Vagina (tissue), 2 donors: ENCODE results near the gene ARSG. TPM values are rescaled to one million over a fixed set of nuclear protein-coding genes. Genes with fewer than 3 reads are reported as not detected.

ENCODE experiments used
- DNase-seq, 2 donors: peaks; one replicate each; pipeline ENCODE4 v3.0.0-alpha.2; 2017; ENCODE audit errors: extremely low spot score in 2 of 2
- H3K27ac ChIP-seq: fragments of 200-600 bp; sonication (generic); one replicate; pipeline ENCODE4 v1.5.1; 2019
- H3K27me3 ChIP-seq: fragments of 200-600 bp; sonication (generic); one replicate; pipeline ENCODE4 v1.5.1; 2019
- H3K36me3 ChIP-seq, 2 donors: fragments of 200-600 bp; sonication (generic); one replicate each; pipeline ENCODE4 v1.5.1; 2017 to 2019
- H3K4me1 ChIP-seq: fragments of 200-600 bp; sonication (generic); one replicate; pipeline ENCODE4 v1.5.1; 2019
- H3K4me3 ChIP-seq, 2 donors: fragments of 200-600 bp; sonication (generic); 1 replicate in 1 of 2; 2 replicates in 1 of 2; pipeline ENCODE4 v1.5.1; 2016 to 2019
- H3K9me3 ChIP-seq: fragments of 200-600 bp; sonication (generic); one replicate; pipeline ENCODE4 v1.5.1; 2019
- POLR2A ChIP-seq, 2 donors: fragments of 450-650 bp; IDR thresholded peaks; one replicate each; pipeline ENCODE4 v1.6.1; 2017; ENCODE audit warnings: antibody characterized with exemption in 2 of 2, mild to moderate bottlenecking in 2 of 2, moderate library complexity in 2 of 2
- POLR2AphosphoS5 ChIP-seq, 2 donors: sonication (generic); formaldehyde crosslinking; IDR thresholded peaks; one replicate each; pipeline ENCODE4 v1.9.0; 2017; ENCODE audit warnings: antibody characterized with exemption in 2 of 2, mild to moderate bottlenecking in 2 of 2, low read depth in 1 of 2; ENCODE audit not compliant: insufficient read depth in 1 of 2
- intact Hi-C: fragments of 100-400 bp; cut with DNase I; formaldehyde crosslinking; loops from one replicate; pipeline ENCODE4 v1.15.1; 2023
- total RNA-seq: library from RNA; depleted of rRNA; stranded (reverse); fragments of >200 nt; gene quantifications from one replicate; pipeline ENCODE4 v1.2.3, GENCODE V29; 2016
- TF ChIP-seq, protein P1 (sequence below), 3 experiments: fragments of 450-650 bp in 2 of 3; fragments of 200-600 bp in 1 of 3; sonication (generic) in 1 of 3; IDR thresholded peaks; one replicate each; pipeline ENCODE4 v1.5.1; 2017 to 2019; ENCODE audit warnings: antibody characterized with exemption in 3 of 3, mild to moderate bottlenecking in 2 of 3, moderate library complexity in 2 of 3

The ARSG gene
- total RNA-seq, 1 donor from 2014 or later = 8.1 TPM

DNA sequence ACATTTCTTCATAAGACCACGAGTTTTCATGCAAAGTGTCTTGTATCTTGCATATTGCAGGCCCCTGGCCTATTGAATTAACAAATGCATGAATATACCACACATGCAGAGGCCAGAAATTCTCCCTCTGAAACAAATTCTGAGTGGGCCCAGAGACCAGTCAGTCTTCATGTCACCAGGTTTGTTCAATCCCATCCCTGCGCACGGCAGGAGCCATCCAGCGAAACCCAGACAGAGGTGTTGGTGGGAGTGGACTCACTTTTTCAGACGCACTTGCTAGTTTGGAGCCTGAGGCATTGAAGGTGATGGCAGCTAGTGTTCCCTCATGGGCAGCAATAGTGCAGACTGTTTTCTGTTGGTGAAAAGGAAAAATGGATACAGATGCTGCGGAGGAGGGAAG lies 144.1 kb downstream of the ARSG start:
- H3K4me1 ChIP-seq = peaks cover 16% of the 10 kb centered on the region
- H3K27ac ChIP-seq = no peak overlapping the region
- H3K27me3 ChIP-seq = no peaks in the 10 kb centered on the region
- TF ChIP-seq, protein P1, sequence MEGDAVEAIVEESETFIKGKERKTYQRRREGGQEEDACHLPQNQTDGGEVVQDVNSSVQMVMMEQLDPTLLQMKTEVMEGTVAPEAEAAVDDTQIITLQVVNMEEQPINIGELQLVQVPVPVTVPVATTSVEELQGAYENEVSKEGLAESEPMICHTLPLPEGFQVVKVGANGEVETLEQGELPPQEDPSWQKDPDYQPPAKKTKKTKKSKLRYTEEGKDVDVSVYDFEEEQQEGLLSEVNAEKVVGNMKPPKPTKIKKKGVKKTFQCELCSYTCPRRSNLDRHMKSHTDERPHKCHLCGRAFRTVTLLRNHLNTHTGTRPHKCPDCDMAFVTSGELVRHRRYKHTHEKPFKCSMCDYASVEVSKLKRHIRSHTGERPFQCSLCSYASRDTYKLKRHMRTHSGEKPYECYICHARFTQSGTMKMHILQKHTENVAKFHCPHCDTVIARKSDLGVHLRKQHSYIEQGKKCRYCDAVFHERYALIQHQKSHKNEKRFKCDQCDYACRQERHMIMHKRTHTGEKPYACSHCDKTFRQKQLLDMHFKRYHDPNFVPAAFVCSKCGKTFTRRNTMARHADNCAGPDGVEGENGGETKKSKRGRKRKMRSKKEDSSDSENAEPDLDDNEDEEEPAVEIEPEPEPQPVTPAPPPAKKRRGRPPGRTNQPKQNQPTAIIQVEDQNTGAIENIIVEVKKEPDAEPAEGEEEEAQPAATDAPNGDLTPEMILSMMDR (IDR thresholded peaks at IDR 0.05) = no peak
- TF ChIP-seq POLR2AphosphoS5 (IDR thresholded peaks at IDR 0.05; ENCODE audit: insufficient read depth in 1 of 2, low read depth in 1 of 2) (no peak), POLR2A (IDR thresholded peaks at IDR 0.05) (no peak)
- peak in 1 of 2 donors; percentile 65 for DNase-seq
- no peak overlapping the region for H3K4me3 ChIP-seq
- peaks cover 0 to 46% of the 10 kb centered on the region in 2 donors for H3K36me3 ChIP-seq
- intact Hi-C loops = loop anchor here (5.0 kb wide), 1 partner anchor 1792 kb away; no protein-coding TSS in a partner anchor
- no peaks in the 10 kb centered on the region for H3K9me3 ChIP-seq

DNA sequence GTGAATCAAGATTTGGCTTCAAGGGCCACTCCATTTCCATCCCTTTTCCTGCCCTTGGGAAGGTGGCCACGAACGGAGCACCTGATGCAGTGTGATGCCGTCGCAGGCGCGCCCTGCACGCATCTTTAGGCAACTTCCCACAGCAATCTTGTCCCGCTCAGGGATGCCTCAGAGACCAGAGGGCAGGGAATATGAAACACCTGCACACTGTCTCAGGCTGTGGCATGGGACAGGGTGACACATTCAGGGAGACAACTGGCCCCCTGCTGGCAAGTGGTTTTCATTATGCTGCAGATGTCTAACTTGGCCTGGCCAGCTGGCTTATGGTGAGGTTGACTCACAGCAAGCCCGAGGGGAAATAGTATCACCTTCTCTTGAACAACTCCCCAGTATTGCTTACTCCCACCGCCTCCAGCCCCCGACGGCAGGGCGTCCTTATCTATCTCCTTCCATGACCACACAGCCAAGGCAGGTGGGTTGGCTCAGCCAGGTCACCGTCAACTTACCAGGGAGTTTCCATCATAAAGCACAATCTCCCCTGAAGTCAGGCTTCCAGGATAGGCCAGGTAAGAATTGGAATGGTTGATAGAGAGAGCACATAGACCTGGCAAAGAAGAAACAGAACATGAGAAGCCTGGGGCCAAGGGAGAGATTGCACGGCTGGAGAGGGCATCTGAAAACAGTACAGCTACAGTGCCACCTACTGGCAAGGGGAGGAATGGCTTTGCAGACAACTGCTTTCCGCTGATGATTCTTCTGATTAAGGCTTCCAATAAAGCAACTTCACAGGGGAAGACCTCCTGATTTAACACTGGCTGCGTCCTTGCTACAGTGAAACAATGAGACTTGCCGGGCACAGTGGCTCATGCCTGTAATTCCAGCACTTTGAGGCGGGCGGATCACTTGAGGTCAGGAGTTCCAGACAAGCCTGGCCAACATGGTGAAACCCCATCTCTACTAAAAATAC lies 144.9 kb downstream of the ARSG start:
- Histone ChIP-seq H3K36me3 (peaks cover 0 to 39% of the 10 kb centered on the region in 2 donors), H3K4me3 (no peak overlapping the region), H3K4me1 (peaks cover 16% of the 10 kb centered on the region), H3K27me3 (no peaks in the 10 kb centered on the region), H3K9me3 (no peaks in the 10 kb centered on the region), H3K27ac (peak overlapping the region; percentile 36)
- intact Hi-C loops = loop anchor here (5.0 kb wide), 1 partner anchor 1791 kb away; no protein-coding TSS in a partner anchor
- TF ChIP-seq POLR2A (IDR thresholded peaks at IDR 0.05) (no peak), POLR2AphosphoS5 (IDR thresholded peaks at IDR 0.05; ENCODE audit: insufficient read depth in 1 of 2, low read depth in 1 of 2) (peak; percentile 23 to 34)
- TF ChIP-seq, protein P1 (IDR thresholded peaks at IDR 0.05) = peak; percentile 87 to 94 (median 89)
- peak in 1 of 2 donors; percentile 84 for DNase-seq

DNA sequence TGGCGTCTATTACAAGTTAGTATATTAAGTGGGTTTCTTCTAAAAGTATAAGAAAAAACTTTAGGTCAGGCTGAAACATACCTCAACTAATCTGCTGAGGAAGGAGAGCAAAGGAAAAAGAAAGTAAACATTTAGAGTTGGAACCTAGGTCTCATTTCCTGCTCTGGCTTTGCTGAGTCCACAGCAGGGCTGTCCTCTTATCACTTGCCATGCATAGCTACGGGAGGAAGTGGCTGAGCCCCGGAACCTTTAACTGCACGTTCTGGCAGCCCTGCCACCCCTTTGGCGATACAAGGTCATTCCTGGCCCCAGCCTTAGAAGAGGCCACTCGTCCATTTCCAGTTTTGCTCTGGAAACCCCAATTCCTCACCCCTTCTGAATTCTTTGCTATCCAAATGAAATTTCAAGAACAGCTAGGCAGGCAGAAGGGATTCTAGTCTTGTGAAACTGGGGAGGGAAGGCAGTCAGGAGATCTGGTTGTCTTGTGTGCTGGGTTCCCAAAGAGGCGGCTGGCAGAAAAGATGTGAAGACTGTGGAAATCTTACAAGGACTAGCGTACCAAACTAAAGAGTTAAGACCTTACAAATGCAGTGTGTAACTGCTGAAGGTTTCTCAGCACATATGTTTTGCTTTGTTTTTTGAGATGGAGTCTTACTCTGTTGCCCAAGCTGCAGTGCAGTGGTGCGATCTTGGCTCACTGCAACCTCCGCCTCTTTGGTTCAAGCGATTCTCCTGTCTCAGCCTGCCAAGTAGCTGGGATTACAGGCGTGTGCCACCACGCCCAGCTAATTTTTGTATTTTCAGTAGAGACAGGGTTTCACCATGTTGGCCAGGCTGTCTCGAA lies 146.9 kb downstream of the ARSG start:
- Histone ChIP-seq H3K27me3 (no peaks in the 10 kb centered on the region), H3K4me3 (no peak overlapping the region), H3K4me1 (peaks cover 24% of the 10 kb centered on the region), H3K36me3 (peaks cover 0 to 25% of the 10 kb centered on the region in 2 donors), H3K27ac (no peak overlapping the region), H3K9me3 (no peaks in the 10 kb centered on the region)
- peak in 1 of 2 donors; percentile 70 for DNase-seq
- intact Hi-C loops = loop anchor here (5.0 kb wide), 1 partner anchor 1789 kb away; no protein-coding TSS in a partner anchor
- no peak for TF ChIP-seq POLR2A (IDR thresholded peaks at IDR 0.05)
- TF ChIP-seq POLR2AphosphoS5 (IDR thresholded peaks at IDR 0.05; ENCODE audit: insufficient read depth in 1 of 2, low read depth in 1 of 2) = no peak
- TF ChIP-seq, protein P1 (IDR thresholded peaks at IDR 0.05) = no peak

DNA sequence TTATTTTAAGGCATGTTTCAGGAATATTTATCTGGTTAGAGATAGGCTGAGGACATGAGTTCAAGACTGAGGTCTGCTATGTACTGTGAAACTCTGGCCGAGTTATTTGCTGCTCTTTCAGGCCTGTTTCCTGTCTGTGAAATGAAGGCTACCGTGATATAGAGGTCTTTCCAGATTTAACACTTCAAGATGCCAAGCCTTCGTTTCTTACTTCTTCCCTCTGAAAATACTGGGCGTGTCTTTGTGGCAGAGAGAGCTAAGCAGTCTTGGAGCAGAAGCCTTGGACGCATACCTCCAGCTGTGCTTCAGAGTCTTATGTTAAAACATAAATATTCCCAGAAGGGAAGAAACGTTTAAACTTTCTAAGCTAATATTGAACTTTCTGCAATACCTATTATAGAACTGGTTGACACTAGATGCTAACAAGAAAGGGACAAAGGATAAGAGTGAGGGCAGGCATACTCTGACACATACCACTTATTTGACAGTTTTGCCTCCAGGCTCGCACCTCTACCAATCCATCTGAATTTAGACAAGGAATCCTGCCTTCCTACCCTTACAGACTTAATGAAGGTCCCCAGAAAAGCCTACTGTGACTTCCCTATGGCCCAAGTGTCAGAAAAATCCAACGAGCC lies 148.5 kb downstream of the ARSG start:
- no peaks in the 10 kb centered on the region for H3K9me3 ChIP-seq
- DNase-seq = no peak
- no peak overlapping the region for H3K4me3 ChIP-seq
- TF ChIP-seq POLR2AphosphoS5 (IDR thresholded peaks at IDR 0.05; ENCODE audit: insufficient read depth in 1 of 2, low read depth in 1 of 2) (no peak), POLR2A (IDR thresholded peaks at IDR 0.05) (no peak)
- TF ChIP-seq, protein P1 (IDR thresholded peaks at IDR 0.05) = no peak
- peaks cover 34% of the 10 kb centered on the region for H3K4me1 ChIP-seq
- peaks cover 0 to 12% of the 10 kb centered on the region in 2 donors for H3K36me3 ChIP-seq
- intact Hi-C loops = loop anchor here (5.0 kb wide), 1 partner anchor 1788 kb away; no protein-coding TSS in a partner anchor
- H3K27ac ChIP-seq = no peak overlapping the region
- H3K27me3 ChIP-seq = no peaks in the 10 kb centered on the region
